ENCODE results near the gene KCNIP1.

Gene KCNIP1

DNA sequence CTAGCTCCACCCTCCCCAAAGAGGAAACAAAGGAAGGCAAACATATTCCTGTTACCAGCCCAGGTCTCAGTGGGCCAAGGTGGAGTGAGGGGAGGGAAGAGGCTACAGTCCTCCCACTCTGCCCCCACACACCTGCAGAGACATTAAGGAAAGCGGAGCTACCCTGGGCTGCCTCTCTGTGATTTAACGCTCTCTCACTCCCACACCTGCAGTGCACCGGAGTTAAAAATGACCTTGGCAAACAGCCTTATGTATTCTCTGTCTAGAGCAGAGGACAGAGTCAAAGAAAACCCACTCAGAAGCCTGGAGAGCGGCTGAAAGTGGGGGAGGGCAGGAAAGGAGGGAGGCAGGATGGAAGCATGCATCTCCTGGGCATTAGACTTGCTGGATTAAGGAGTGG lies 32.7 kb downstream of the KCNIP1 start:
- no peak for TF ChIP-seq CEBPB (IDR thresholded peaks at IDR 0.05)
- TF ChIP-seq, protein P1, sequence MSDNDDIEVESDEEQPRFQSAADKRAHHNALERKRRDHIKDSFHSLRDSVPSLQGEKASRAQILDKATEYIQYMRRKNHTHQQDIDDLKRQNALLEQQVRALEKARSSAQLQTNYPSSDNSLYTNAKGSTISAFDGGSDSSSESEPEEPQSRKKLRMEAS (IDR thresholded peaks at IDR 0.05), result no peak
- peak; percentile 51; the same call in 1 of the 2 replicates for TF ChIP-seq EGR1 (IDR thresholded peaks at IDR 0.05)
- TF ChIP-seq NFIC (IDR thresholded peaks at IDR 0.05), result no peak
- no peak for TF ChIP-seq ZBTB7A (IDR thresholded peaks at IDR 0.05; ENCODE audit: low read depth)
- TF ChIP-seq TCF12 (IDR thresholded peaks at IDR 0.05; ENCODE audit: low read depth), result 0 out of 2 replicates have a peak, but pooled peaks have one; percentile 16
- no peak for TF ChIP-seq CREB1 (IDR thresholded peaks at IDR 0.05; ENCODE audit: low read depth)
- TF ChIP-seq, protein P2, sequence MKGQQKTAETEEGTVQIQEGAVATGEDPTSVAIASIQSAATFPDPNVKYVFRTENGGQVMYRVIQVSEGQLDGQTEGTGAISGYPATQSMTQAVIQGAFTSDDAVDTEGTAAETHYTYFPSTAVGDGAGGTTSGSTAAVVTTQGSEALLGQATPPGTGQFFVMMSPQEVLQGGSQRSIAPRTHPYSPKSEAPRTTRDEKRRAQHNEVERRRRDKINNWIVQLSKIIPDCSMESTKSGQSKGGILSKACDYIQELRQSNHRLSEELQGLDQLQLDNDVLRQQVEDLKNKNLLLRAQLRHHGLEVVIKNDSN (IDR thresholded peaks at IDR 0.05), result no peak
- TF ChIP-seq TAF1 (IDR thresholded peaks at IDR 0.05; ENCODE audit: low read depth), result no peak

DNA sequence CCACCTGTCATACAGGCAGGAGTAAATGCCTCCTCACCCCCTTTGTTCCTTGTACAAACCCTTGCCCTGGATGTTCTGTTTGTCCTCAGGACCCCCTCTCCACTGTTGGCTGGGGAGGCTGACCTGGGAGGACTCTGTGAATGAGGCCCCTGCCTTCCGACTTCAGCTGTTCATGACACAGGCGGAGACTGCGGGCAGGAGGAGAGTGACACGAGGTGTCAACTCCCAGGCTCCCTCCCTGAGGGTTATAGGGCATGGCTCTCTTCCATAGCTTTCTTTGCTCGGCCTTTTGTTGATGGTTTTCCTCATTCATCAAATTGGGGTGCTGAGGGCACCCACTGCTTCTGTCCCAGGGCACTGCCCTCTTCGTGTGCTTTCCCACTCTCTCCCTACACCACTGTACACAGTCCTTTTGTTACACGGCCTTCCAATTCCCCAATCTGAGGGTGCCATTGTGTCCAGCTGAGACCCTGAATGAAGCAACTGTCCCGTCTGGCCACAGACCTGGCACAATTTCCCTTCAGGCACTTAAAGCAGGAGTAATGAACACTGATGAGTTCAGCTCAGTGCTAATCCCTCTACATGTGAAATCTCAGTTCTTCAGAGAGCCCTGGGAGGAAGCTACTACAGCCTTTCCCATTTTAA lies 33.8 kb downstream of the KCNIP1 start:
- TF ChIP-seq CEBPB (IDR thresholded peaks at IDR 0.05) (no peak), EGR1 (IDR thresholded peaks at IDR 0.05) (no peak), RAD21 (IDR thresholded peaks at IDR 0.05; ENCODE audit: low read depth) (no peak), TAF1 (IDR thresholded peaks at IDR 0.05; ENCODE audit: low read depth) (no peak)
- TF ChIP-seq, protein P1 (IDR thresholded peaks at IDR 0.05), result no peak

DNA sequence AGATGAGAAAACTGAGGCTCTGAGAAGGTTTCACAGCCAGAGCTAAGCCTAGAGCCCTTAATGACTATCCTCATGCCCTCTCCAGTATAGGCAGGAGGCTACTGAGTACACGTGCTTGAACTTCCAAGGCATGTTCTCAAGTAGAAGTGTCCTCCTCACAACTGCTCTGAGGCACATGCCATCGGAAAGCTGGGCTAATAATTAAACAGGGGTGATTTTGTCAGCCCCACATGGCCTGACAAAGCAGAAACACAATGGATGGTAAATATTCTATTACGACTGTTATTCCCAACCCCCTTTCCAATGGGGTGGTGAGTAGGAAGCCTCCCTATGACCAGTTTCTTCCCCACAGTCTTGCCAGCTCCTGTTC lies 34.3 kb downstream of the KCNIP1 start:
- no peak for TF ChIP-seq EGR1 (IDR thresholded peaks at IDR 0.05)
- TF ChIP-seq NFIC (IDR thresholded peaks at IDR 0.05), result no peak
- no peak for TF ChIP-seq RAD21 (IDR thresholded peaks at IDR 0.05; ENCODE audit: low read depth)
- TF ChIP-seq TEAD4 (IDR thresholded peaks at IDR 0.05), result no peak
- TF ChIP-seq CEBPB (IDR thresholded peaks at IDR 0.05), result no peak
- no peak for TF ChIP-seq FOXM1 (IDR thresholded peaks at IDR 0.05; ENCODE audit: borderline replicate concordance, low read depth)
- TF ChIP-seq TAF1 (IDR thresholded peaks at IDR 0.05; ENCODE audit: low read depth), result no peak
- TF ChIP-seq CREB1 (IDR thresholded peaks at IDR 0.05; ENCODE audit: low read depth), result no peak
- TF ChIP-seq, protein P2 (IDR thresholded peaks at IDR 0.05), result no peak
- TF ChIP-seq YY1 (IDR thresholded peaks at IDR 0.05; ENCODE audit: low read depth), result no peak
- no peak for TF ChIP-seq ZBTB7A (IDR thresholded peaks at IDR 0.05; ENCODE audit: low read depth)
- TF ChIP-seq TCF12 (IDR thresholded peaks at IDR 0.05; ENCODE audit: low read depth), result no peak
- TF ChIP-seq EP300 (IDR thresholded peaks at IDR 0.05; ENCODE audit: borderline replicate concordance), result no peak
- TF ChIP-seq, protein P3, sequence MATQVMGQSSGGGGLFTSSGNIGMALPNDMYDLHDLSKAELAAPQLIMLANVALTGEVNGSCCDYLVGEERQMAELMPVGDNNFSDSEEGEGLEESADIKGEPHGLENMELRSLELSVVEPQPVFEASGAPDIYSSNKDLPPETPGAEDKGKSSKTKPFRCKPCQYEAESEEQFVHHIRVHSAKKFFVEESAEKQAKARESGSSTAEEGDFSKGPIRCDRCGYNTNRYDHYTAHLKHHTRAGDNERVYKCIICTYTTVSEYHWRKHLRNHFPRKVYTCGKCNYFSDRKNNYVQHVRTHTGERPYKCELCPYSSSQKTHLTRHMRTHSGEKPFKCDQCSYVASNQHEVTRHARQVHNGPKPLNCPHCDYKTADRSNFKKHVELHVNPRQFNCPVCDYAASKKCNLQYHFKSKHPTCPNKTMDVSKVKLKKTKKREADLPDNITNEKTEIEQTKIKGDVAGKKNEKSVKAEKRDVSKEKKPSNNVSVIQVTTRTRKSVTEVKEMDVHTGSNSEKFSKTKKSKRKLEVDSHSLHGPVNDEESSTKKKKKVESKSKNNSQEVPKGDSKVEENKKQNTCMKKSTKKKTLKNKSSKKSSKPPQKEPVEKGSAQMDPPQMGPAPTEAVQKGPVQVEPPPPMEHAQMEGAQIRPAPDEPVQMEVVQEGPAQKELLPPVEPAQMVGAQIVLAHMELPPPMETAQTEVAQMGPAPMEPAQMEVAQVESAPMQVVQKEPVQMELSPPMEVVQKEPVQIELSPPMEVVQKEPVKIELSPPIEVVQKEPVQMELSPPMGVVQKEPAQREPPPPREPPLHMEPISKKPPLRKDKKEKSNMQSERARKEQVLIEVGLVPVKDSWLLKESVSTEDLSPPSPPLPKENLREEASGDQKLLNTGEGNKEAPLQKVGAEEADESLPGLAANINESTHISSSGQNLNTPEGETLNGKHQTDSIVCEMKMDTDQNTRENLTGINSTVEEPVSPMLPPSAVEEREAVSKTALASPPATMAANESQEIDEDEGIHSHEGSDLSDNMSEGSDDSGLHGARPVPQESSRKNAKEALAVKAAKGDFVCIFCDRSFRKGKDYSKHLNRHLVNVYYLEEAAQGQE (IDR thresholded peaks at IDR 0.05; ENCODE audit: low read depth), result no peak
- TF ChIP-seq, protein P1 (IDR thresholded peaks at IDR 0.05), result no peak

DNA sequence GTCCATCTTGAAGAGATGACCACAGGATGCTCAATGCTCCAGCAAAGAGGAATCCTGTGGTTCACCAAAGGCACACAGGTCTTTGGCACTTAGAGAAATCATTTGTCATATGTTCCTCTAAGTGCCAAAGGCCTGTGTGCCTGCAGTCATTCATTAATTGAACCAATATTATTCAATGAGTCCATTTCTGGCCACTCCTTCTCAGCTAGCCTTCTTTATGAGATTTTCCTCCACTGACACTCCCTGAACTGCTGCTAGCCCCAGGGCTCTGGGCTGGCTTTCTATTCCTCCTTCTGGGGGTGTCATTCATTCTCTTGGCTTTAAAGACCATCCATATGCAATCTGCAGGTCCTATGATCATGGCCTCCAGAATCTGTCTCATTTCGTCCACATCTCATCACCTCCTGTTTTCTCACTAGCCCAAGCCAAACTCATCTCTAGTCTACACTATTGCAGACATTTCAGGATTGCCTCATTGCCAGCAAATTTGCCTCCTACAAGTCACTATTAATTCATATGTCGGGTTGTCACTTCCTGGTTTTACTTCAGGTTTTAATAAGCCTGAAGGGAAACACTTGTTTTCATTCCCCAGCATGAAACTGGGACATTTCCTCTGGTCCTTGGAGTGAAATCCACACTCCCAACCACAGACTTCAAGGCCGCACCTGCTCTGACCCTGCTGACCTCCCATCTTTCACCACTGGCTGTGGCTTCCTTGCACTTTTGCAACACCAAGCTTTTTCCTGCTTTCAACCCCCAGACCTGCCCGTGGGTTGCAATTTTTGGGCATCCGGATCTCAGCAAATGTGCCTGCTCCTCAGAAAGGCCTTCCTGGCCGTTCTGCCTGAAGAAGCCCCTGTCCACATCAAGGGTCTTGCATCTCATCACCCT lies 35.1 kb downstream of the KCNIP1 start:
- TF ChIP-seq, protein P1 (IDR thresholded peaks at IDR 0.05), result no peak
- TF ChIP-seq EP300 (IDR thresholded peaks at IDR 0.05; ENCODE audit: borderline replicate concordance), result no peak
- TF ChIP-seq ZBTB7A (IDR thresholded peaks at IDR 0.05; ENCODE audit: low read depth), result no peak
- TF ChIP-seq TAF1 (IDR thresholded peaks at IDR 0.05; ENCODE audit: low read depth), result no peak
- TF ChIP-seq, protein P3 (IDR thresholded peaks at IDR 0.05; ENCODE audit: low read depth), result no peak
- no peak for TF ChIP-seq RAD21 (IDR thresholded peaks at IDR 0.05; ENCODE audit: low read depth)
- no peak for TF ChIP-seq EGR1 (IDR thresholded peaks at IDR 0.05)
- TF ChIP-seq, protein P2 (IDR thresholded peaks at IDR 0.05), result no peak
- TF ChIP-seq YY1 (IDR thresholded peaks at IDR 0.05; ENCODE audit: low read depth), result no peak
- no peak for TF ChIP-seq CREB1 (IDR thresholded peaks at IDR 0.05; ENCODE audit: low read depth)
- TF ChIP-seq CEBPB (IDR thresholded peaks at IDR 0.05), result no peak
- no peak for TF ChIP-seq NFIC (IDR thresholded peaks at IDR 0.05)
- no peak for TF ChIP-seq FOXM1 (IDR thresholded peaks at IDR 0.05; ENCODE audit: borderline replicate concordance, low read depth)
- no peak for TF ChIP-seq TEAD4 (IDR thresholded peaks at IDR 0.05)

All from Ishikawa (cell line).